K562 (cell line): ENCODE measurements around the gene GEMIN2. TPM values are rescaled to one million over a fixed set of nuclear protein-coding genes. Genes with fewer than 3 reads are reported as not detected.

Source experiments
- ATAC-seq: fragments of 200-7000 bp; cut with Tn5 transposase; 3 replicates; pipeline ENCODE4 v1.9.1; 2020; ENCODE audit warnings: moderate library complexity
- BruUV-seq: library from RNA; stranded (reverse); fragments of 400-500 nt; replicated peaks from 2 replicates; lab custom pipeline; 2021; lab: Mats Ljungman, UMichigan
- CTCF ChIA-PET: fragments of 300-600 bp; formaldehyde crosslinking; extraction: SDS; loops from one replicate; lab custom pipeline; 2021; ENCODE audit warnings: low intra/inter-chr PET ratio; lab: Yijun Ruan, JAX
- POLR2A ChIA-PET: fragments of 300-600, 350-650 bp; sonication (Branson Sonifier 250); formaldehyde crosslinking; extraction: SDS; loops from one replicate; lab custom pipeline; 2021; ENCODE audit warnings: antibody characterized with exemption, inconsistent platforms; lab: Yijun Ruan, JAX
- DNase-seq, 4 experiments: peaks; one replicate each; pipeline versions ENCODE4 v3.0.0 to v3.0.0-alpha.2; 2011 to 2018; ENCODE audit warnings: low spot score in 3 of 4, mixed read lengths in 3 of 4; ENCODE audit errors: extremely low read depth in 1 of 4
- FAIRE-seq: peaks from 2 replicates; lab custom pipeline; 2011; peaks lifted over from hg19 to GRCh38; lab: Jason Lieb, UNC
- H2AFZ ChIP-seq: 2 replicates; pipeline ENCODE4 v1.6.0; 2011; ENCODE audit warnings: low read depth, low read length, control low read depth, inconsistent platforms
- H3K27ac ChIP-seq: fragments of 200-600 bp; 3 replicates; pipeline ENCODE4 v1.8.0; 2011; ENCODE audit warnings: low read depth, mild to moderate bottlenecking, control low read depth, inconsistent platforms, low read length, moderate library complexity, mixed read lengths; ENCODE audit errors: extremely low read depth
- H3K27me3 ChIP-seq, 2 experiments: fragments of 300-600 bp in 1 of 2; 2 replicates in 1 of 2; 3 replicates in 1 of 2; pipeline versions ENCODE4 v1.6.0 to v1.8.0; 2011; ENCODE audit warnings: inconsistent platforms in 2 of 2, low read length in 2 of 2, mild to moderate bottlenecking in 1 of 2, mixed read lengths in 1 of 2, moderate library complexity in 1 of 2; ENCODE audit not compliant: control insufficient read depth in 2 of 2, insufficient read depth in 2 of 2
- H3K36me3 ChIP-seq: fragments of 300-600 bp; 3 replicates; pipeline ENCODE4 v1.8.0; 2011; ENCODE audit warnings: mild to moderate bottlenecking, low read length, inconsistent platforms; ENCODE audit not compliant: control insufficient read depth, insufficient read depth
- H3K4me1 ChIP-seq, 2 experiments: fragments of 200-600 bp in 1 of 2; replicated peaks in 1 of 2; 2 replicates in 1 of 2; 3 replicates in 1 of 2; pipeline versions ENCODE4 v1.5.1 to v1.8.0; 2011; ENCODE audit warnings: inconsistent platforms in 2 of 2, low read length in 2 of 2, mild to moderate bottlenecking in 1 of 2, mixed read lengths in 1 of 2, moderate library complexity in 1 of 2; ENCODE audit not compliant: control insufficient read depth in 2 of 2, insufficient read depth in 2 of 2
- H3K4me2 ChIP-seq: 2 replicates; pipeline ENCODE4 v1.6.1; 2011; ENCODE audit warnings: low read length, control low read depth, inconsistent platforms, mixed read lengths; ENCODE audit not compliant: insufficient read depth
- H3K4me3 ChIP-seq: fragments of 200-600 bp; sonication (generic), shearing (Covaris generic); 2 replicates; pipeline ENCODE4 v1.5.1; 2016; ENCODE audit warnings: control low read depth, inconsistent platforms
- H3K79me2 ChIP-seq: fragments of 200-600 bp; 3 replicates; pipeline ENCODE4 v1.8.0; 2011; ENCODE audit warnings: low read length, inconsistent platforms; ENCODE audit not compliant: control insufficient read depth, insufficient read depth
- H3K9ac ChIP-seq, 2 experiments: 2 replicates each; pipeline versions ENCODE4 v1.6.0 to v1.6.1; 2011; ENCODE audit warnings: low read depth in 2 of 2, low read length in 2 of 2, control low read depth in 1 of 2, inconsistent platforms in 1 of 2, mild to moderate bottlenecking in 1 of 2, mixed read lengths in 1 of 2; ENCODE audit not compliant: insufficient read depth in 1 of 2
- H3K9me1 ChIP-seq: one replicate; pipeline ENCODE4 v1.6.0; 2011; ENCODE audit warnings: inconsistent platforms, mild to moderate bottlenecking, low read length, moderate library complexity; ENCODE audit not compliant: control insufficient read depth, insufficient read depth
- H3K9me3 ChIP-seq: replicated peaks from 2 replicates; pipeline ENCODE4 v1.5.1; 2011; ENCODE audit warnings: low read depth, low read length, inconsistent platforms; ENCODE audit not compliant: control insufficient read depth, insufficient read depth
- H4K20me1 ChIP-seq: replicated peaks from 2 replicates; pipeline ENCODE4 v1.6.1; 2011; ENCODE audit warnings: low read length, inconsistent platforms, mixed read lengths; ENCODE audit not compliant: control insufficient read depth, insufficient read depth
- GTF2A2 ChIP-seq: IDR thresholded peaks from 2 replicates; pipeline ENCODE4 v1.6.1; 2016; ENCODE audit warnings: mild to moderate bottlenecking, missing genetic modification characterization, missing compliant biosample characterization
- HDAC3 ChIP-seq: fragments of 450-650 bp; IDR thresholded peaks from 2 replicates; pipeline ENCODE4 v1.6.1; 2018; ENCODE audit warnings: borderline replicate concordance, mild to moderate bottlenecking, moderate library complexity; ENCODE audit not compliant: partially characterized antibody
- KDM1A ChIP-seq, 2 experiments: fragments of 450-650 bp; IDR thresholded peaks; 2 replicates each; pipeline ENCODE4 v1.6.1; 2016; ENCODE audit warnings: mild to moderate bottlenecking in 2 of 2
- MIER1 ChIP-seq: fragments of 450-650 bp; IDR thresholded peaks from 2 replicates; pipeline ENCODE4 v1.6.1; 2016; ENCODE audit warnings: antibody characterized with exemption, mild to moderate bottlenecking, low read depth
- PHTF2 ChIP-seq: fragments of 250-450 bp; sonication (Bioruptor Pico); IDR thresholded peaks from 2 replicates; pipeline ENCODE4 v1.5.0; 2021; ENCODE audit warnings: mild to moderate bottlenecking
- POLR2B ChIP-seq: fragments of 450-650 bp; IDR thresholded peaks from 2 replicates; pipeline ENCODE4 v1.6.1; 2018; ENCODE audit warnings: low read depth; ENCODE audit not compliant: partially characterized antibody
- SIN3B ChIP-seq: fragments of 450-650 bp; IDR thresholded peaks from 2 replicates; pipeline ENCODE4 v1.6.1; 2017; ENCODE audit warnings: low read depth, mild to moderate bottlenecking, moderate library complexity
- ZNF212 ChIP-seq: fragments of 450-650 bp; formaldehyde crosslinking; IDR thresholded peaks from 2 replicates; pipeline ENCODE4 v1.4.0; 2020; ENCODE audit warnings: mild to moderate bottlenecking
- WGBS: fragments of 100-300 bp; shearing (Covaris generic); methylation state at CpG from one replicate; pipeline ENCODE4 v1.1.6; 2016; ENCODE audit warnings: low coverage, mixed read lengths; ENCODE audit not compliant: insufficient coverage; ENCODE audit errors: missing lambda C conversion rate; 5-methylcytosine and 5-hydroxymethylcytosine counted together
- in situ Hi-C: fragments of 300-500 bp; cut with MboI; formaldehyde crosslinking; loops from 4 replicates; pipeline ENCODE4 v1.15.0; 2018; ENCODE audit warnings: inconsistent platforms, mixed read lengths
- intact Hi-C: fragments of 100-400 bp; cut with micrococcal nuclease; formaldehyde crosslinking; loops from 2 replicates; pipeline ENCODE4 v1.14.2; 2022
- polyA plus RNA-seq, 8 experiments: library from polyadenylated mRNA; depleted of rRNA in 4 of 8; stranded (reverse) in 5 of 8; unstranded in 3 of 8; fragments of >200 nt; fragmentation: Nextera tagmentation in 2 of 8; fragmentation: Illumina TruSeq in 1 of 8; extraction: Ambion mirVana in 2 of 8; extraction: Trizol in 1 of 8; gene quantifications; 2 replicates each; pipeline versions ENCODE4 v1.2.1 to v1.2.3, GENCODE V29; 2011 to 2014; ENCODE audit warnings: inconsistent platforms in 1 of 8, missing spikeins in 1 of 8
- total RNA-seq, 7 experiments: library from RNA; depleted of rRNA in 6 of 7; stranded (reverse); fragments of >200 nt in 6 of 7; fragmentation: Illumina TruSeq in 2 of 7; extraction: Trizol in 2 of 7; gene quantifications; 2 replicates each; pipeline versions ENCODE4 v1.2.1 to v1.2.3, GENCODE V29; 2011 to 2021; ENCODE audit warnings: low replicate concordance in 1 of 7
- TF ChIP-seq, protein P1 (sequence below), 2 experiments: fragments of 450-650 bp in 1 of 2; sonication (generic) in 1 of 2; formaldehyde crosslinking in 1 of 2; IDR thresholded peaks; 2 replicates each; pipeline versions ENCODE4 v1.7.1 to v1.9.0; 2016 to 2022; ENCODE audit warnings: inconsistent platforms in 1 of 2, mild to moderate bottlenecking in 1 of 2, missing genetic modification reagents in 1 of 2
- TF ChIP-seq, protein P2 (sequence below): sonication (generic); formaldehyde crosslinking; IDR thresholded peaks from 2 replicates; pipeline ENCODE4 v1.8.1; 2023; ENCODE audit warnings: mild to moderate bottlenecking, missing genetic modification reagents

Gene GEMIN2
- total and polyA plus RNA-seq, 9 of the 15 experiments (the other 6 are each of a cell fraction or from before 2014, with no cell fraction given): 23.0 to 87.6 (median 45.5) TPM

DNA sequence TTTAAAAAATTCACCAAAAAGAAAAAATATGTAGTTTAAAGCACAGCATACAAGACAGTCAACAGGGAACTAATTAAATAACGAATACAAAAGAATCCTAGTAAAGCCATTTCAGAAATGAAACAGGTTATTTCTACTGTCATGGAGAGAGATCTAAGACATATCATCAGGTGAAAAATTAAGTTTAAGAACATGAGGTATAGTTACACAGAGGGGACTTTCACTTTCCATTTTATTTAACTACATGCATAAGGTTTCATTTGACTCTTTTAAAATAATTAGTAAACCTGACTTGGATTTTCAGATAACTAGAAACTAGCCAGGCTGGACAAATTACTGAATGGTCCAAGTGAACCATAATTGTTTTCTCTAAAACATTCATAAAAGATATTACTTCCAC lies 22.4 kb upstream of the GEMIN2 start:
- CTCF ChIA-PET: no interaction called here
- Histone ChIP-seq H2AFZ (no peak overlapping the region), H3K4me1 (no peaks in the 10 kb centered on the region), H4K20me1 (no peaks in the 10 kb centered on the region), H3K9me1 (no peaks in the 10 kb centered on the region), H3K36me3 (peaks cover 37% of the 10 kb centered on the region; the same call in 2 of the 3 replicates), H3K4me3 (no peak overlapping the region), H3K27ac (no peak overlapping the region), H3K4me2 (no peak overlapping the region), H3K79me2 (no peaks in the 10 kb centered on the region), H3K9ac (no peak overlapping the region), H3K27me3 (no peaks in the 10 kb centered on the region), H3K9me3 (no peaks in the 10 kb centered on the region)
- intact Hi-C loops: no loop called here
- BruUV-seq: no TSS peak
- DNase-seq (no peak), FAIRE-seq (no peak), ATAC-seq (no peak)
- WGBS: 20% methylated on average over 1 of the region's 1 CpG
- POLR2A ChIA-PET: no interaction called here
- in situ Hi-C loops: no loop called here
- TF ChIP-seq POLR2B (no peak), PHTF2 (CRISPR knock-in tag) (no peak), HDAC3 (no peak), SIN3B (no peak), MIER1 (no peak), KDM1A (IDR thresholded peaks at IDR 0.05) (no peak), ZNF212 (CRISPR knock-in tag) (no peak), GTF2A2 (tag) (no peak)
- TF ChIP-seq, protein P1, sequence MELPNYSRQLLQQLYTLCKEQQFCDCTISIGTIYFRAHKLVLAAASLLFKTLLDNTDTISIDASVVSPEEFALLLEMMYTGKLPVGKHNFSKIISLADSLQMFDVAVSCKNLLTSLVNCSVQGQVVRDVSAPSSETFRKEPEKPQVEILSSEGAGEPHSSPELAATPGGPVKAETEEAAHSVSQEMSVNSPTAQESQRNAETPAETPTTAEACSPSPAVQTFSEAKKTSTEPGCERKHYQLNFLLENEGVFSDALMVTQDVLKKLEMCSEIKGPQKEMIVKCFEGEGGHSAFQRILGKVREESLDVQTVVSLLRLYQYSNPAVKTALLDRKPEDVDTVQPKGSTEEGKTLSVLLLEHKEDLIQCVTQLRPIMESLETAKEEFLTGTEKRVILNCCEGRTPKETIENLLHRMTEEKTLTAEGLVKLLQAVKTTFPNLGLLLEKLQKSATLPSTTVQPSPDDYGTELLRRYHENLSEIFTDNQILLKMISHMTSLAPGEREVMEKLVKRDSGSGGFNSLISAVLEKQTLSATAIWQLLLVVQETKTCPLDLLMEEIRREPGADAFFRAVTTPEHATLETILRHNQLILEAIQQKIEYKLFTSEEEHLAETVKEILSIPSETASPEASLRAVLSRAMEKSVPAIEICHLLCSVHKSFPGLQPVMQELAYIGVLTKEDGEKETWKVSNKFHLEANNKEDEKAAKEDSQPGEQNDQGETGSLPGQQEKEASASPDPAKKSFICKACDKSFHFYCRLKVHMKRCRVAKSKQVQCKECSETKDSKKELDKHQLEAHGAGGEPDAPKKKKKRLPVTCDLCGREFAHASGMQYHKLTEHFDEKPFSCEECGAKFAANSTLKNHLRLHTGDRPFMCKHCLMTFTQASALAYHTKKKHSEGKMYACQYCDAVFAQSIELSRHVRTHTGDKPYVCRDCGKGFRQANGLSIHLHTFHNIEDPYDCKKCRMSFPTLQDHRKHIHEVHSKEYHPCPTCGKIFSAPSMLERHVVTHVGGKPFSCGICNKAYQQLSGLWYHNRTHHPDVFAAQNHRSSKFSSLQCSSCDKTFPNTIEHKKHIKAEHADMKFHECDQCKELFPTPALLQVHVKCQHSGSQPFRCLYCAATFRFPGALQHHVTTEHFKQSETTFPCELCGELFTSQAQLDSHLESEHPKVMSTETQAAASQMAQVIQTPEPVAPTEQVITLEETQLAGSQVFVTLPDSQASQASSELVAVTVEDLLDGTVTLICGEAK (IDR thresholded peaks at IDR 0.05): no peak
- TF ChIP-seq, protein P1 (CRISPR knock-in tag; IDR thresholded peaks at IDR 0.05): no peak
- TF ChIP-seq, protein P2, sequence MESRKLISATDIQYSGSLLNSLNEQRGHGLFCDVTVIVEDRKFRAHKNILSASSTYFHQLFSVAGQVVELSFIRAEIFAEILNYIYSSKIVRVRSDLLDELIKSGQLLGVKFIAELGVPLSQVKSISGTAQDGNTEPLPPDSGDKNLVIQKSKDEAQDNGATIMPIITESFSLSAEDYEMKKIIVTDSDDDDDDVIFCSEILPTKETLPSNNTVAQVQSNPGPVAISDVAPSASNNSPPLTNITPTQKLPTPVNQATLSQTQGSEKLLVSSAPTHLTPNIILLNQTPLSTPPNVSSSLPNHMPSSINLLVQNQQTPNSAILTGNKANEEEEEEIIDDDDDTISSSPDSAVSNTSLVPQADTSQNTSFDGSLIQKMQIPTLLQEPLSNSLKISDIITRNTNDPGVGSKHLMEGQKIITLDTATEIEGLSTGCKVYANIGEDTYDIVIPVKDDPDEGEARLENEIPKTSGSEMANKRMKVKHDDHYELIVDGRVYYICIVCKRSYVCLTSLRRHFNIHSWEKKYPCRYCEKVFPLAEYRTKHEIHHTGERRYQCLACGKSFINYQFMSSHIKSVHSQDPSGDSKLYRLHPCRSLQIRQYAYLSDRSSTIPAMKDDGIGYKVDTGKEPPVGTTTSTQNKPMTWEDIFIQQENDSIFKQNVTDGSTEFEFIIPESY (CRISPR knock-in tag): no peak
